ENCODE results near the gene BACH2. TPM values are rescaled to one million over a fixed set of nuclear protein-coding genes. Genes with fewer than 3 reads are reported as not detected.

Gene BACH2
- total RNA-seq, 1 experiment from 2014 or later, result 3.3 TPM

DNA sequence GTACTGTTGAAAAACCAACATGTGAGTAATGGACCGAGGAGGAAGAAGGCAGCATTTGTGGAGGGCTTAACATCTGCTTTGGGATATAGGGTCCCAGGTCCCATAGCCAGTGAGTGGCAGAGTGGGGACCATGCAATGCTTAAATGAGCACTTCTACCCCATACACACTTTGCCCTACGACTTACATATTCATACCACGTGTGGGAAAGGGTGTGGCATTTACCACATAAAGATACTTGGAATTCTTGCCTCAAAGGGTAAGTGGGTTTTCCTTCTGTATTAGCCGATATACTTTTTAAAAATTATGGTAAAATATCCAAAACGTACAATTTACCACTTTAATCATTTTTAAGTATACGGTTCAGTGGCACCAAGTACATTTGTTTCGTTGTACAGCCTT, 199.3 kb downstream of the BACH2 start (continued):
- TF ChIP-seq, protein P1, sequence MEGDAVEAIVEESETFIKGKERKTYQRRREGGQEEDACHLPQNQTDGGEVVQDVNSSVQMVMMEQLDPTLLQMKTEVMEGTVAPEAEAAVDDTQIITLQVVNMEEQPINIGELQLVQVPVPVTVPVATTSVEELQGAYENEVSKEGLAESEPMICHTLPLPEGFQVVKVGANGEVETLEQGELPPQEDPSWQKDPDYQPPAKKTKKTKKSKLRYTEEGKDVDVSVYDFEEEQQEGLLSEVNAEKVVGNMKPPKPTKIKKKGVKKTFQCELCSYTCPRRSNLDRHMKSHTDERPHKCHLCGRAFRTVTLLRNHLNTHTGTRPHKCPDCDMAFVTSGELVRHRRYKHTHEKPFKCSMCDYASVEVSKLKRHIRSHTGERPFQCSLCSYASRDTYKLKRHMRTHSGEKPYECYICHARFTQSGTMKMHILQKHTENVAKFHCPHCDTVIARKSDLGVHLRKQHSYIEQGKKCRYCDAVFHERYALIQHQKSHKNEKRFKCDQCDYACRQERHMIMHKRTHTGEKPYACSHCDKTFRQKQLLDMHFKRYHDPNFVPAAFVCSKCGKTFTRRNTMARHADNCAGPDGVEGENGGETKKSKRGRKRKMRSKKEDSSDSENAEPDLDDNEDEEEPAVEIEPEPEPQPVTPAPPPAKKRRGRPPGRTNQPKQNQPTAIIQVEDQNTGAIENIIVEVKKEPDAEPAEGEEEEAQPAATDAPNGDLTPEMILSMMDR (IDR thresholded peaks at IDR 0.05 in 2 of 3, conservative IDR thresholded peaks at IDR 0.05 in 1 of 3; ENCODE audit: borderline replicate concordance in 1 of 3, insufficient read depth in 1 of 3, low read depth in 2 of 3, low read length in 2 of 3), result no peak
- no peak for TF ChIP-seq ZFX (IDR thresholded peaks at IDR 0.05)

DNA sequence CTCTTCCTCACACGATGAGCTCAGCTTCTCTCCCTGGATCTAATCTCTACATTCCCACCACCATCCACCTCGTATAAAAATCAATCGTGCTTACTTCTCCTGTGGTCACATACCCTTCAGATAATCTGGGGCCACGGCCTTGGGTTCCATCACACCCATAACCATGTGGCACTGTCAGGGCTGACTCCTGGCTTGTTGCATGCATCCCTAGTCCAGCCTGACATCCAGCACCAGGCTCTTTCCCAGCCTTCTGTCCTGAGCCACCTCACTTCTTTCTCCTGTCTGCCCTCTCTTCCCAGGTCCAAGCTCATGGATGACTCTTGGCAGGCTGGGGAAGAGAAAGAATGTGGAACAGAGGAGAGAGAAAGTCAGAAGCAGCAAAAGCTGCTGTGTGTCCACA, 199.8 kb downstream of the BACH2 start:
- no TSS peak for BruUV-seq (replicated peaks)
- no peaks in the 10 kb centered on the region for H3K9me3 ChIP-seq (ENCODE audit: control insufficient read depth in 1 of 2, insufficient read depth in 1 of 2, low read depth in 1 of 2, low read length in 2 of 2)
- ChIA-PET POLR2A (no interaction called here), CTCF (no interaction called here), RAD21 (ENCODE audit: low non-redundant PET in 1 of 2, low total read pairs in 2 of 2, uncharacterized antibody in 2 of 2, unreplicated experiment in 2 of 2) (no interaction called here)
- no peak for ATAC-seq
- DNase-seq (ENCODE audit: low read depth, low spot score), result no peak
- TF ChIP-seq, protein P2, sequence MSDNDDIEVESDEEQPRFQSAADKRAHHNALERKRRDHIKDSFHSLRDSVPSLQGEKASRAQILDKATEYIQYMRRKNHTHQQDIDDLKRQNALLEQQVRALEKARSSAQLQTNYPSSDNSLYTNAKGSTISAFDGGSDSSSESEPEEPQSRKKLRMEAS (IDR thresholded peaks at IDR 0.05), result no peak
- H3K79me2 ChIP-seq (ENCODE audit: insufficient read depth, low read length), result no peaks in the 10 kb centered on the region
- no peak overlapping the region for H3K4me3 ChIP-seq (replicated peaks in 1 of 2; ENCODE audit: low read depth in 1 of 2, low read length in 2 of 2)
- H3K4me1 ChIP-seq (ENCODE audit: control insufficient read depth in 1 of 2, insufficient read depth in 2 of 2, low read length in 2 of 2), result no peaks in the 10 kb centered on the region
- no peak overlapping the region for H3K4me2 ChIP-seq (ENCODE audit: low read length)
- intact Hi-C loops (cut with micrococcal nuclease), result no loop called here
- no peaks in the 10 kb centered on the region for H3K27me3 ChIP-seq (ENCODE audit: insufficient read depth, low read length)
- H3K27ac ChIP-seq (ENCODE audit: low read depth, low read length), result no peak overlapping the region
- no peak overlapping the region for H3K9ac ChIP-seq (ENCODE audit: low read length)
- no peaks in the 10 kb centered on the region for H4K20me1 ChIP-seq (ENCODE audit: insufficient read depth)
- H3K36me3 ChIP-seq (ENCODE audit: control insufficient read depth in 1 of 2, insufficient read depth in 2 of 2, low read length in 2 of 2), result no peaks in the 10 kb centered on the region
- no peaks in the 10 kb centered on the region for H3K9me2 ChIP-seq (ENCODE audit: insufficient read depth)
- no peak overlapping the region for H2AFZ ChIP-seq (ENCODE audit: low read depth, low read length, poor library complexity, severe bottlenecking)

DNA sequence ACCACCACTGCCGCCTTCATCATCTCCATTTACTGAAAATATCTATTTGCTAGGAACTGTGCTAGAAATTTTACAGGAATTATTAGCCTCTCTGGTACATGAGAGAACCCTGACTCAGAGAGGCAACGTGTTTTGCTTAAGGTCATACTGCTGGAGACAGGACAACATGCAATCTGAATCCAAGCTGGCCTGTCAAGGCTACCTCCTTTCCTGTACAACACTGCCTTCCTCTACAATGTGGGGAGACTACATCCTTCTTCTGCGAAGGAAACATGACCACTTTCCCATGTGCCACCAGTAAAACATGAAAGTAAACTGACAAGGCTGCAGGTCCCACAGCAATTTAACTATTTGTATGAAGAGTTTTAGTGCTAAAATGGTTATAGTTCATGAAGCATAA, 200.9 kb downstream of the BACH2 start:
- H3K9me2 ChIP-seq (ENCODE audit: insufficient read depth), result no peaks in the 10 kb centered on the region
- no peak for ATAC-seq
- H3K79me2 ChIP-seq (ENCODE audit: insufficient read depth, low read length), result no peaks in the 10 kb centered on the region
- H3K9me3 ChIP-seq (ENCODE audit: control insufficient read depth in 1 of 2, insufficient read depth in 1 of 2, low read depth in 1 of 2, low read length in 2 of 2), result no peaks in the 10 kb centered on the region
- intact Hi-C loops (cut with micrococcal nuclease), result no loop called here
- DNase-seq (ENCODE audit: low read depth, low spot score), result no peak
- H3K27ac ChIP-seq (ENCODE audit: low read depth, low read length), result no peak overlapping the region
- H3K36me3 ChIP-seq (ENCODE audit: control insufficient read depth in 1 of 2, insufficient read depth in 2 of 2, low read length in 2 of 2), result no peaks in the 10 kb centered on the region
- no peak overlapping the region for H3K9ac ChIP-seq (ENCODE audit: low read length)
- POLR2A ChIA-PET, result no interaction called here
- no peaks in the 10 kb centered on the region for H4K20me1 ChIP-seq (ENCODE audit: insufficient read depth)
- H3K4me2 ChIP-seq (ENCODE audit: low read length), result no peak overlapping the region
- H2AFZ ChIP-seq (ENCODE audit: low read depth, low read length, poor library complexity, severe bottlenecking), result no peak overlapping the region
- RAD21 ChIA-PET (ENCODE audit: low non-redundant PET in 1 of 2, low total read pairs in 2 of 2, uncharacterized antibody in 2 of 2, unreplicated experiment in 2 of 2), result no interaction called here
- no TSS peak for BruUV-seq (replicated peaks)
- H3K4me3 ChIP-seq (replicated peaks in 1 of 2; ENCODE audit: low read depth in 1 of 2, low read length in 2 of 2), result no peak overlapping the region
- no peaks in the 10 kb centered on the region for H3K27me3 ChIP-seq (ENCODE audit: insufficient read depth, low read length)
- CTCF ChIA-PET, result no interaction called here
- H3K4me1 ChIP-seq (ENCODE audit: control insufficient read depth in 1 of 2, insufficient read depth in 2 of 2, low read length in 2 of 2), result no peaks in the 10 kb centered on the region
- TF ChIP-seq EZH2 (IDR thresholded peaks at IDR 0.05) (no peak), JUND (IDR thresholded peaks at IDR 0.05) (no peak), POLR2A (IDR thresholded peaks at IDR 0.05; ENCODE audit: borderline replicate concordance, extremely low read depth, insufficient read depth, insufficient read length) (no peak), ZNF274 (IDR thresholded peaks at IDR 0.05; ENCODE audit: low read depth, low read length) (no peak), CBX3 (IDR thresholded peaks at IDR 0.05; ENCODE audit: low read depth) (no peak)
- TF ChIP-seq, protein P3, sequence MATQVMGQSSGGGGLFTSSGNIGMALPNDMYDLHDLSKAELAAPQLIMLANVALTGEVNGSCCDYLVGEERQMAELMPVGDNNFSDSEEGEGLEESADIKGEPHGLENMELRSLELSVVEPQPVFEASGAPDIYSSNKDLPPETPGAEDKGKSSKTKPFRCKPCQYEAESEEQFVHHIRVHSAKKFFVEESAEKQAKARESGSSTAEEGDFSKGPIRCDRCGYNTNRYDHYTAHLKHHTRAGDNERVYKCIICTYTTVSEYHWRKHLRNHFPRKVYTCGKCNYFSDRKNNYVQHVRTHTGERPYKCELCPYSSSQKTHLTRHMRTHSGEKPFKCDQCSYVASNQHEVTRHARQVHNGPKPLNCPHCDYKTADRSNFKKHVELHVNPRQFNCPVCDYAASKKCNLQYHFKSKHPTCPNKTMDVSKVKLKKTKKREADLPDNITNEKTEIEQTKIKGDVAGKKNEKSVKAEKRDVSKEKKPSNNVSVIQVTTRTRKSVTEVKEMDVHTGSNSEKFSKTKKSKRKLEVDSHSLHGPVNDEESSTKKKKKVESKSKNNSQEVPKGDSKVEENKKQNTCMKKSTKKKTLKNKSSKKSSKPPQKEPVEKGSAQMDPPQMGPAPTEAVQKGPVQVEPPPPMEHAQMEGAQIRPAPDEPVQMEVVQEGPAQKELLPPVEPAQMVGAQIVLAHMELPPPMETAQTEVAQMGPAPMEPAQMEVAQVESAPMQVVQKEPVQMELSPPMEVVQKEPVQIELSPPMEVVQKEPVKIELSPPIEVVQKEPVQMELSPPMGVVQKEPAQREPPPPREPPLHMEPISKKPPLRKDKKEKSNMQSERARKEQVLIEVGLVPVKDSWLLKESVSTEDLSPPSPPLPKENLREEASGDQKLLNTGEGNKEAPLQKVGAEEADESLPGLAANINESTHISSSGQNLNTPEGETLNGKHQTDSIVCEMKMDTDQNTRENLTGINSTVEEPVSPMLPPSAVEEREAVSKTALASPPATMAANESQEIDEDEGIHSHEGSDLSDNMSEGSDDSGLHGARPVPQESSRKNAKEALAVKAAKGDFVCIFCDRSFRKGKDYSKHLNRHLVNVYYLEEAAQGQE (IDR thresholded peaks at IDR 0.05; ENCODE audit: low read depth), result no peak
- TF ChIP-seq, protein P4, sequence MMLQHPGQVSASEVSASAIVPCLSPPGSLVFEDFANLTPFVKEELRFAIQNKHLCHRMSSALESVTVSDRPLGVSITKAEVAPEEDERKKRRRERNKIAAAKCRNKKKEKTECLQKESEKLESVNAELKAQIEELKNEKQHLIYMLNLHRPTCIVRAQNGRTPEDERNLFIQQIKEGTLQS (IDR thresholded peaks at IDR 0.05), result no peak
- TF ChIP-seq, protein P5, sequence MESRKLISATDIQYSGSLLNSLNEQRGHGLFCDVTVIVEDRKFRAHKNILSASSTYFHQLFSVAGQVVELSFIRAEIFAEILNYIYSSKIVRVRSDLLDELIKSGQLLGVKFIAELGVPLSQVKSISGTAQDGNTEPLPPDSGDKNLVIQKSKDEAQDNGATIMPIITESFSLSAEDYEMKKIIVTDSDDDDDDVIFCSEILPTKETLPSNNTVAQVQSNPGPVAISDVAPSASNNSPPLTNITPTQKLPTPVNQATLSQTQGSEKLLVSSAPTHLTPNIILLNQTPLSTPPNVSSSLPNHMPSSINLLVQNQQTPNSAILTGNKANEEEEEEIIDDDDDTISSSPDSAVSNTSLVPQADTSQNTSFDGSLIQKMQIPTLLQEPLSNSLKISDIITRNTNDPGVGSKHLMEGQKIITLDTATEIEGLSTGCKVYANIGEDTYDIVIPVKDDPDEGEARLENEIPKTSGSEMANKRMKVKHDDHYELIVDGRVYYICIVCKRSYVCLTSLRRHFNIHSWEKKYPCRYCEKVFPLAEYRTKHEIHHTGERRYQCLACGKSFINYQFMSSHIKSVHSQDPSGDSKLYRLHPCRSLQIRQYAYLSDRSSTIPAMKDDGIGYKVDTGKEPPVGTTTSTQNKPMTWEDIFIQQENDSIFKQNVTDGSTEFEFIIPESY (IDR thresholded peaks at IDR 0.05; ENCODE audit: extremely low read depth, insufficient replicate concordance, low read length), result no peak

All from HCT116 (cell line).